CD8-positive, alpha-beta memory T cell (primary cell): ENCODE data around the gene EPM2A. TPM values are rescaled to one million over a fixed set of nuclear protein-coding genes. Genes with fewer than 3 reads are reported as not detected.
A peak's percentile ranks its signal among the peaks of the same experiment; 100 is the strongest.

Source experiments
- CTCF ChIA-PET: fragments of 350-600 bp; sonication (Branson Sonifier 250); formaldehyde crosslinking; loops from one replicate; lab custom pipeline; 2021; ENCODE audit warnings: antibody characterized with exemption; lab: Charles Lee
- POLR2A ChIA-PET: fragments of 350-600 bp; sonication (Branson Sonifier 250); formaldehyde crosslinking; loops from one replicate; lab custom pipeline; 2021; ENCODE audit warnings: antibody characterized with exemption; lab: Charles Lee
- DNase-seq, 5 donors: peaks; one replicate each; pipeline versions ENCODE4 v3.0.0 to v3.0.0-alpha.2; 2020 to 2022; ENCODE audit warnings: mixed read lengths in 1 of 5
- H3K27ac ChIP-seq: one replicate; pipeline ENCODE4 v1.7.0; 2013; ENCODE audit warnings: low read depth, mild to moderate bottlenecking, low read length, moderate library complexity
- H3K27me3 ChIP-seq: 2 replicates; pipeline ENCODE4 v1.7.0; 2013; ENCODE audit warnings: low read length, mild to moderate bottlenecking; ENCODE audit not compliant: insufficient read depth, poor library complexity, severe bottlenecking
- H3K36me3 ChIP-seq: 2 replicates; pipeline ENCODE4 v1.7.0; 2013; ENCODE audit warnings: mild to moderate bottlenecking, low read length, moderate library complexity; ENCODE audit not compliant: insufficient read depth
- H3K4me1 ChIP-seq: 2 replicates; pipeline ENCODE4 v1.7.0; 2013; ENCODE audit warnings: mild to moderate bottlenecking, low read length, moderate library complexity; ENCODE audit not compliant: insufficient read depth
- H3K4me3 ChIP-seq: 2 replicates; pipeline ENCODE4 v1.7.0; 2013; ENCODE audit warnings: mild to moderate bottlenecking, low read length
- H3K9me3 ChIP-seq: 2 replicates; pipeline ENCODE4 v1.7.0; 2013; ENCODE audit warnings: mild to moderate bottlenecking, low read length
- H3K27ac Mint-ChIP-seq, 8 donors: one replicate each; pipeline ENCODE4 v1.8.0; 2020 to 2021; ENCODE audit warnings: mixed read lengths in 8 of 8, mild to moderate bottlenecking in 6 of 8, inconsistent platforms in 3 of 8, moderate library complexity in 3 of 8
- H3K27me3 Mint-ChIP-seq, 2 donors: one replicate each; pipeline ENCODE4 v1.8.0; 2020 to 2021; ENCODE audit warnings: mixed read lengths in 2 of 2, mild to moderate bottlenecking in 1 of 2, moderate library complexity in 1 of 2
- H3K36me3 Mint-ChIP-seq, 3 donors: one replicate each; pipeline ENCODE4 v1.8.0; 2020 to 2021; ENCODE audit warnings: mixed read lengths in 3 of 3, inconsistent platforms in 1 of 3, mild to moderate bottlenecking in 1 of 3
- H3K4me1 Mint-ChIP-seq, 3 donors: one replicate each; pipeline ENCODE4 v1.8.0; 2020 to 2021; ENCODE audit warnings: mixed read lengths in 3 of 3, inconsistent platforms in 1 of 3, mild to moderate bottlenecking in 1 of 3
- H3K4me3 Mint-ChIP-seq, 7 donors: one replicate each; pipeline ENCODE4 v1.8.0; 2020 to 2021; ENCODE audit warnings: mixed read lengths in 7 of 7, mild to moderate bottlenecking in 6 of 7, moderate library complexity in 4 of 7, inconsistent platforms in 2 of 7
- H3K9me3 Mint-ChIP-seq, 5 donors: one replicate each; pipeline ENCODE4 v1.8.0; 2020 to 2022; ENCODE audit warnings: mixed read lengths in 5 of 5, mild to moderate bottlenecking in 3 of 5, moderate library complexity in 2 of 5, inconsistent platforms in 1 of 5
- polyA plus RNA-seq: library from polyadenylated mRNA; unstranded; fragments of 300-500 nt; fragmentation: Illumina TruSeq; gene quantifications from one replicate; pipeline ENCODE4 v1.2.3, GENCODE V29; 2021
- total RNA-seq, 2 experiments: library from RNA; stranded (reverse); gene quantifications; one replicate each; pipeline ENCODE4 v1.2.3, GENCODE V29; 2021

The EPM2A gene
- total RNA-seq (1 to 10 TPM; 7.5 to 8.5 TPM), polyA plus RNA-seq (6.0 TPM)

DNA sequence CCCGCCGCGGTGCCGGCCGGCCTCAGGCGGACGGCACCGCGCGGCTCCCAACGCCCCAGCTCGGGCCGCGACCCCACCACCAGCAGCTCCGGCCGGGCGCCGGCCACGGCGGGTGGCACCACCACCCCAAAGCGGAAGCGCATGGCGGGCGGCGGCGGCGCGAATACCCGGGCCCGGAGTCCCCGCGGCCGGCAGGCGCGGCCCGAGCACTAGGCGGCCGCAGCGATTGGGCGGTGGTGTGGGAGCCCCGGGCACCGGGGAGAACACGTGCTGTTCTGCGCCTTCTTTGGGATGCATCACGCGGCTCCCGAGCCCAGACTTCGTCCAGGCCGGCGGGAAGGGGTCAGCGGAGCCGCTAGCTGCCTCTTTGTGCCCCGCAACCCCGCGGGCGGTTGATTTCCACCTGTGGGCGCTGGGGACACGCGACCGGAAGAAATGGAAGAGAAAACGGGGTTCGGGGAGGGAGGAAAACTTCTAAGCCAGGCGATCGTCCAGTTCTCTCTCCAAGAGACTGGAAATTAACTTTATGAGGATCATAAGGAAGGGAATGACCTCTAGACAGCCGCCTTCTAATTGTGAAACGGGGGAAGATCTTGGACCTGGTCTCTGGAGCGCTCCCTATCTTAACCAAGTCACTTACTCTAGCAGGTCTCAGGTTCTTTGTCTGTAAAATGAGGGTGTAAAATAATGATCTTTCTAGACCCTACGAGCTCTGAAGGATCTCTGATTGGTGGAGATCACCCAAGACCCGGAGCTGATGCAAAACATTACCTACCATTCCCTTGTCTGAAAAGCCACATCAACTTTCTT is at the start of gene EPM2A:
TSS of gene EPM2A (minus strand) at position 165 of the 810 bp plus-strand sequence. CDS start at position 143, 22 bp downstream.
- CTCF ChIA-PET: interaction anchor here (0.8 to 1.6 kb wide), 8 partner anchors 10 to 233 kb away, joined by 3 to 4 read pairs (median 3); partner anchors contain the start of gene SHPRH
- peak; percentile 43 to 75 (median 61) for DNase-seq
- H3K4me1 ChIP-seq: peaks cover 10% of the 10 kb centered on the region
- POLR2A ChIA-PET: interaction anchor here (0.6 to 2.2 kb wide), 8 partner anchors 55 to 1672 kb away, joined by 3 to 32 read pairs (median 6); partner anchors contain the start of genes FBXO30 and SHPRH
- H3K4me3 ChIP-seq: peak within 1 kb of the TSS; percentile 86
- H3K27me3 ChIP-seq: no peaks in the 10 kb centered on the region
- H3K27ac ChIP-seq: peak within 1 kb of the TSS; percentile 87
- H3K9me3 Mint-ChIP-seq: no peaks in the 10 kb centered on the region
- peaks cover 13 to 26% (median 22%) of the 10 kb centered on the region in 3 donors for H3K4me1 Mint-ChIP-seq
- H3K9me3 ChIP-seq: no peaks in the 10 kb centered on the region
- H3K27ac Mint-ChIP-seq: peak within 1 kb of the TSS; percentile 96 to 99 (median 98)
- H3K4me3 Mint-ChIP-seq: peak within 1 kb of the TSS; percentile 94 to 100 (median 98)
- H3K36me3 ChIP-seq: no peaks in the 10 kb centered on the region
- peaks cover 0 to 4% of the 10 kb centered on the region in 2 donors for H3K27me3 Mint-ChIP-seq
- H3K36me3 Mint-ChIP-seq: peaks cover 0 to 9% (median 0%) of the 10 kb centered on the region in 3 donors

DNA sequence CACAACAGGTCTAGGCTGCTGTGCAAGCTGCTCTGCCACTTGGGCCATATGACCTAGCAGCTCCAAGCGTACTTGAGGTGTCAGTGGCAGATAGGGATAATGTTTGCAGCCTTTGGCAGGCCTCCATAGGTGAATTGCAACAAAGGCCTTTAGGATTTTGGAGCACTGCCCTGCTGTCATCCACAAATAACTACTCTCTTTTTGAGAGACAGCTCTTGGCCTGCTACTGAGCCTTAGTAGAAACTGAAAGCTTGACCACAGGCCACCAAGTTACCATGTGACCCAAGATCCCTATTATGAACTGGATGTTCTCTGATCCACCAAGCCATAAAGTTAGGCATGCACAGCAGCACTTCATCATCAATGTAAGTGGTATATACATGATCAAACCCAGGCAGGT is 49.4 kb upstream of the EPM2A start:
- Histone ChIP-seq H3K9me3 (no peaks in the 10 kb centered on the region), H3K4me3 (no peak overlapping the region), H3K36me3 (no peaks in the 10 kb centered on the region), H3K27me3 (no peaks in the 10 kb centered on the region), H3K27ac (no peak overlapping the region), H3K4me1 (no peaks in the 10 kb centered on the region)
- Mint-ChIP-seq H3K27me3 (peaks cover 0 to 1% of the 10 kb centered on the region in 2 donors), H3K27ac (no peak overlapping the region), H3K4me3 (no peak overlapping the region), H3K4me1 (no peaks in the 10 kb centered on the region), H3K9me3 (peaks cover 3 to 11% (median 5%) of the 10 kb centered on the region in 5 donors), H3K36me3 (peaks cover 0 to 54% (median 13%) of the 10 kb centered on the region in 3 donors)
- POLR2A ChIA-PET: no interaction called here
- no peak for DNase-seq
- CTCF ChIA-PET: no interaction called here

DNA sequence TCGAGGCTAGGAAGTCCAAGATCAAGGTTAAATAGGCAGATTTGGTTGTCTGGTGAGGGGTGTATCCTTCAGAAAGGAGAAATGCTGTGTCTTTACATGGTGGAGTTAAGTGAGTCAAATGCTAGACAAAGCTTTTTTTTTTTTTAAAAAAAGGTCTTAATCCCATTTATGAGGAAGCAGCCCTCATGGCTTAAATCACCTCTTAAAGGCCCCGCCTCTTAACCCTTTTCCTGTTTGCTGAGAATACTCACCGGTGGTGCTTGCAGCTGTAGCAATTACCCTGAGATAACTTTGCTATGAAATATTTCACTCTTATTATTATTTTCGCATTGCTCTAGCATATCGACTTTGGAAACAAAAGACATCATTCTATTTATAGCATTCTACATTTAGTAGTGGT is 48.5 kb upstream of the EPM2A start:
- Histone ChIP-seq H3K4me1 (no peaks in the 10 kb centered on the region), H3K4me3 (no peak overlapping the region), H3K36me3 (no peaks in the 10 kb centered on the region), H3K9me3 (no peaks in the 10 kb centered on the region), H3K27me3 (no peaks in the 10 kb centered on the region), H3K27ac (no peak overlapping the region)
- Mint-ChIP-seq H3K4me1 (no peaks in the 10 kb centered on the region), H3K27me3 (peaks cover 0 to 1% of the 10 kb centered on the region in 2 donors), H3K36me3 (peaks cover 0 to 50% (median 11%) of the 10 kb centered on the region in 3 donors), H3K9me3 (peaks cover 2 to 11% (median 5%) of the 10 kb centered on the region in 5 donors), H3K27ac (no peak overlapping the region), H3K4me3 (no peak overlapping the region)
- DNase-seq: no peak
- POLR2A ChIA-PET: no interaction called here
- CTCF ChIA-PET: no interaction called here

DNA sequence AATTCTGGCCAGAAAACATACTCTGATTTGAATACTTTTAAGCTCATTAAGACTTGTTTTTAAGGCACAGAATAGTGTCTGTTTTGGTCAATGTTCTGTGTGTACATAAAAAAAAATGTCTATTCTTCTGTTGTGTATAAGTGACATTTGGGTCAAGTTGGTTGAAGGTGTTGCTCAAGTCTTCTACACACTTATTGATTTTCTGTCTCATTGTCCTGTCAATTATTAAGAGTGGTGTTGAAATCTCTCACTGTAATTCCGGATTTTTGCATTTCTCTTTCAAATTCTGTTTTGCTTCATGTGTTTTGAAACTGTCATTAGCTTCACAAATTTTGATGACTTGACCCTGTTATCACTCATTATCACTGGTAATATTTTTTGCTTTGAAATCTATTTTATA is 37.5 kb upstream of the EPM2A start:
- no peak overlapping the region for H3K4me3 ChIP-seq
- no peak overlapping the region for H3K4me3 Mint-ChIP-seq
- H3K4me1 Mint-ChIP-seq: no peaks in the 10 kb centered on the region
- peaks cover 0 to 2% (median 0%) of the 10 kb centered on the region in 3 donors for H3K36me3 Mint-ChIP-seq
- no peak overlapping the region for H3K27ac ChIP-seq
- H3K27me3 ChIP-seq: no peaks in the 10 kb centered on the region
- CTCF ChIA-PET: no interaction called here
- no peak for DNase-seq
- POLR2A ChIA-PET: no interaction called here
- peaks cover 0 to 19% (median 9%) of the 10 kb centered on the region in 5 donors for H3K9me3 Mint-ChIP-seq
- no peaks in the 10 kb centered on the region for H3K36me3 ChIP-seq
- peaks cover 0 to 9% of the 10 kb centered on the region in 2 donors for H3K27me3 Mint-ChIP-seq
- H3K9me3 ChIP-seq: no peaks in the 10 kb centered on the region
- H3K4me1 ChIP-seq: no peaks in the 10 kb centered on the region
- no peak overlapping the region for H3K27ac Mint-ChIP-seq

DNA sequence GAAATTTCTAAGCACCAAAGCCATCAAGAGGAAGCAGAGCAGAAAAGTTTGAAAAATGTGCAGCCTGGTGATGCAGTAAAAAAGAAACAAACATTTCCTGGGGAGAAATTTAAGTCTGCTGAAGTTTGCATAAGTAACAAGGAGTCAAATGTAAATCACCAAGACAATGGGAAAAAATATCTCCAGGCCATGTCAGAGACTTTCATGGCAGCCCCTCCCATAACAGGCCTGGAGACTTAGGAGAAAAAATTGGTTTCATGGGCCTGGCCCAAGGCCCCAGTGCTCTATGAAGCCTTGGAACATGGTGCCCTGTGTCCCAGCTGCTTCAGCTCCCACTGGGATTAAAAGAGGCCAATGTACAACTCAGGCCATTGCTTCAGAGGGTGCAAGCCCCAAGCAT is 30.1 kb upstream of the EPM2A start:
- no peak overlapping the region for H3K4me3 Mint-ChIP-seq
- H3K4me3 ChIP-seq: no peak overlapping the region
- ChIA-PET CTCF (no interaction called here), POLR2A (no interaction called here)
- no peak overlapping the region for H3K27ac ChIP-seq
- no peaks in the 10 kb centered on the region for H3K4me1 ChIP-seq
- no peak for DNase-seq
- H3K4me1 Mint-ChIP-seq: no peaks in the 10 kb centered on the region
- no peaks in the 10 kb centered on the region for H3K27me3 Mint-ChIP-seq
- H3K9me3 Mint-ChIP-seq: peaks cover 0 to 7% (median 3%) of the 10 kb centered on the region in 5 donors
- no peak overlapping the region for H3K27ac Mint-ChIP-seq
- H3K36me3 Mint-ChIP-seq: no peaks in the 10 kb centered on the region
- no peaks in the 10 kb centered on the region for H3K9me3 ChIP-seq
- H3K27me3 ChIP-seq: no peaks in the 10 kb centered on the region
- H3K36me3 ChIP-seq: no peaks in the 10 kb centered on the region

DNA sequence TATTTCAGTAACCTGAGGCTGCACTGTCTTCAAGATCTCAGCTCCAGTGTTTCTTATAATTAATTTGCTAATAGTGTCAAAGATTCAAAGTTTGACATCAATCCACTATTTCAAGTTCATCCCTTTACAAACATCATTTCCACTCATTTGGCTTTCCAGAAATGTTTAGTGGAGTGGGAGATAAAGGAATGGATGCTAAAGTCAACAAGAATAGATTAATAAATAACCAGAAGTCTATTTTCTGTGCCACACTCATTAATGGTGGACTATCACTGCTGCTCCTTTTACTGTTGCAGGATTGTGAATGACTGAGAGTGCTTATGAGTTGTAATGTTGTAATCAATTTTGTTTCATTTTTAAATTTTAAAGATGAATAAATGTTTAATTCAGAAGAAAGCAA is 28.4 kb upstream of the EPM2A start:
- Histone ChIP-seq H3K36me3 (no peaks in the 10 kb centered on the region), H3K27me3 (no peaks in the 10 kb centered on the region), H3K9me3 (no peaks in the 10 kb centered on the region), H3K4me1 (no peaks in the 10 kb centered on the region), H3K4me3 (no peak overlapping the region), H3K27ac (no peak overlapping the region)
- no peaks in the 10 kb centered on the region for H3K4me1 Mint-ChIP-seq
- no peaks in the 10 kb centered on the region for H3K9me3 Mint-ChIP-seq
- POLR2A ChIA-PET: no interaction called here
- DNase-seq: no peak
- no peak overlapping the region for H3K27ac Mint-ChIP-seq
- H3K4me3 Mint-ChIP-seq: no peak overlapping the region
- CTCF ChIA-PET: no interaction called here
- H3K36me3 Mint-ChIP-seq: no peaks in the 10 kb centered on the region
- H3K27me3 Mint-ChIP-seq: no peaks in the 10 kb centered on the region

DNA sequence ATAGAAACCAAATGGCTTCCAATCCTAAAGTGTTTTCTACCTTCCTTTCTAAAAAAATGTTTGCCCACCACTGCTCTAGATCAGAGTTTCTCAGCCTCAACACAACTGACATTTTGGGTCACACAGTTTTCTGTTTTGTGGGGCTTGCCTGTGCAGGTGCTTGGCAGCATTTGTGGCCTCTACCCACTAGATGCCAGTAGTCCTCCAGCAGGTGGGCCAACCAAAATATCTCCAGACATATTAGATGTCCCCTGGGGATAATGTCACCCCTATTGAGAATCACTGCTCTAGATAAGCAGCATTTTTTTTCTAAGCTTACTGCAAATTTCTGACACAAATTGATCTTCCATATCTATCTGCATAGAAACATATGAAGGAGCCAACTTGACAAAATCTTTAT is 26.3 kb upstream of the EPM2A start:
- no peak overlapping the region for H3K4me3 Mint-ChIP-seq
- no peaks in the 10 kb centered on the region for H3K4me1 ChIP-seq

DNA sequence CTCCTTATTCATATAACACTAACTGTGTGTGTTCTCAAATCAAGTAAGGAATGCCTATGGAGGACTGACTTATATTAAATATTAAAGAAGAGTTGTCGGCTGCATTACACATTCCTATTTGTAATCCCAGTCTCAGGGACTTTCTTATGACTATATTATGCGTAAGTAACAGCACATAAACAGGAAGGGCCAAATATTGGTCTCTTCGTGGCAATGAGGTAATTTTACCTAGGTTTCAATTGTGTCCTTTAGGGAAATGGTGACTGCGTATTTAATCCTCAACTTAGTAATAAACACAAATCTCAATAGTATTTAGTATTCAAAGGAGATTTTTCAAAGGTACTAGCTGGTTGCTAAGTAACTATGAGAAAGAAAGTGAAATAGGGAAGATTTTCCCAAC is 22.8 kb upstream of the EPM2A start:
- H3K36me3 Mint-ChIP-seq: no peaks in the 10 kb centered on the region
- DNase-seq: no peak
- H3K27ac Mint-ChIP-seq: no peak overlapping the region
- Histone ChIP-seq H3K9me3 (no peaks in the 10 kb centered on the region), H3K27ac (no peak overlapping the region), H3K4me1 (no peaks in the 10 kb centered on the region), H3K36me3 (no peaks in the 10 kb centered on the region), H3K4me3 (no peak overlapping the region), H3K27me3 (no peaks in the 10 kb centered on the region)
- ChIA-PET CTCF (no interaction called here), POLR2A (no interaction called here)
- no peaks in the 10 kb centered on the region for H3K4me1 Mint-ChIP-seq
- H3K27me3 Mint-ChIP-seq: no peaks in the 10 kb centered on the region
- H3K9me3 Mint-ChIP-seq: no peaks in the 10 kb centered on the region
- no peak overlapping the region for H3K4me3 Mint-ChIP-seq

More for the DNA sequence above, 26.3 kb upstream of the EPM2A start:
- no peak overlapping the region for H3K27ac ChIP-seq
- H3K36me3 Mint-ChIP-seq: no peaks in the 10 kb centered on the region
- H3K9me3 Mint-ChIP-seq: no peaks in the 10 kb centered on the region
- H3K4me1 Mint-ChIP-seq: no peaks in the 10 kb centered on the region
- H3K27me3 ChIP-seq: no peaks in the 10 kb centered on the region
- H3K27me3 Mint-ChIP-seq: no peaks in the 10 kb centered on the region
- H3K9me3 ChIP-seq: no peaks in the 10 kb centered on the region
- ChIA-PET POLR2A (no interaction called here), CTCF (interaction anchor here (1.2 kb wide), 1 partner anchor 8 kb away, joined by 3 read pairs; no protein-coding TSS in a partner anchor)
- DNase-seq: no peak
- H3K36me3 ChIP-seq: no peaks in the 10 kb centered on the region
- H3K4me3 ChIP-seq: no peak overlapping the region
- H3K27ac Mint-ChIP-seq: no peak overlapping the region
